Measurements from ENCODE around the gene PCDHGB5.

Gene PCDHGB5

GRCh38 chr5:141440341-141440740 lies 42.6 kb downstream of the PCDHGB5 start:
- no peak for DNase-seq (ENCODE audit: low read depth in 2 of 2)

- DNase-seq (ENCODE audit: low read depth in 2 of 2) = no peak
Observed at GRCh38 chr5:141441571-141442170, 43.9 kb downstream of the PCDHGB5 start.

Data from stimulated activated CD8-positive, alpha-beta memory T cell treated with anti-CD3 and anti-CD28 coated beads, Interleukin-7, amount 100 ng/mL, for 4 hours (primary cell).